ENCODE measurements around the gene ADD3. TPM values are rescaled to one million over a fixed set of nuclear protein-coding genes. Genes with fewer than 3 reads are reported as not detected.

Gene ADD3
- total RNA-seq, 1 donor from 2014 or later = 128 TPM

DNA sequence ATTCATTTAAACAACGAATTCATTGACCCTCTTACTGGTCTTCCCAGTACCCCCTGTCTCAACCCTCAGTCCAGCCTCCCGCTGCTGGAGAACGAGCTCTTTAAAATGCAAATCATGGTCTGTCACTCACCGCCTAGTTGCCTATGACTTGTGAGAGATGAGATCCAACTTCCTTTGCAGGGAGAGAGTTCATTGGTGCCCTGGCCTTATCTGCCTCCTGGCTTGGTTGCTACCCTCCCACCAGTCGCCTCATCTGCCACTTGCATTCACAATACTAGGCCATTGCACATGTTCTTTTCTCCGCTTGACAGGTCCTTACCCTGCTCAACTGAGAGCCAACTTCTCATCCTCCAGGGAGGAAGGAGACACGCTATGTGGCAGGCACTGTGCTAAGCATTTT lies 145.6 kb downstream of the ADD3 start:
- Mint-ChIP-seq H3K4me1 (ENCODE audit: unreplicated experiment) (peaks cover 3% of the 10 kb centered on the region), H3K4me3 (ENCODE audit: unreplicated experiment) (no peak overlapping the region)

GRCh38 chr10:110156046-110156445 lies 148.3 kb downstream of the ADD3 start:
- Mint-ChIP-seq H3K27me3 (ENCODE audit: unreplicated experiment) (peaks cover 44% of the 10 kb centered on the region), H3K9me3 (ENCODE audit: unreplicated experiment) (peaks cover 2% of the 10 kb centered on the region), H3K4me3 (ENCODE audit: unreplicated experiment) (no peak overlapping the region), H3K4me1 (ENCODE audit: unreplicated experiment) (peaks cover 1% of the 10 kb centered on the region), H3K27ac (ENCODE audit: unreplicated experiment) (no peak overlapping the region), H3K36me3 (ENCODE audit: unreplicated experiment) (no peaks in the 10 kb centered on the region)
- DNase-seq (ENCODE audit: extremely low spot score, unreplicated experiment) = no peak
- no peak for TF ChIP-seq CTCF (IDR thresholded peaks at IDR 0.05)

More for the DNA sequence above, 145.6 kb downstream of the ADD3 start:
- H3K9me3 Mint-ChIP-seq (ENCODE audit: unreplicated experiment) = no peaks in the 10 kb centered on the region
- no peaks in the 10 kb centered on the region for H3K36me3 Mint-ChIP-seq (ENCODE audit: unreplicated experiment)
- peaks cover 29% of the 10 kb centered on the region for H3K27me3 Mint-ChIP-seq (ENCODE audit: unreplicated experiment)
- TF ChIP-seq CTCF (IDR thresholded peaks at IDR 0.05) = no peak
- DNase-seq (ENCODE audit: extremely low spot score, unreplicated experiment) = no peak
- no peak overlapping the region for H3K27ac Mint-ChIP-seq (ENCODE audit: unreplicated experiment)

DNA sequence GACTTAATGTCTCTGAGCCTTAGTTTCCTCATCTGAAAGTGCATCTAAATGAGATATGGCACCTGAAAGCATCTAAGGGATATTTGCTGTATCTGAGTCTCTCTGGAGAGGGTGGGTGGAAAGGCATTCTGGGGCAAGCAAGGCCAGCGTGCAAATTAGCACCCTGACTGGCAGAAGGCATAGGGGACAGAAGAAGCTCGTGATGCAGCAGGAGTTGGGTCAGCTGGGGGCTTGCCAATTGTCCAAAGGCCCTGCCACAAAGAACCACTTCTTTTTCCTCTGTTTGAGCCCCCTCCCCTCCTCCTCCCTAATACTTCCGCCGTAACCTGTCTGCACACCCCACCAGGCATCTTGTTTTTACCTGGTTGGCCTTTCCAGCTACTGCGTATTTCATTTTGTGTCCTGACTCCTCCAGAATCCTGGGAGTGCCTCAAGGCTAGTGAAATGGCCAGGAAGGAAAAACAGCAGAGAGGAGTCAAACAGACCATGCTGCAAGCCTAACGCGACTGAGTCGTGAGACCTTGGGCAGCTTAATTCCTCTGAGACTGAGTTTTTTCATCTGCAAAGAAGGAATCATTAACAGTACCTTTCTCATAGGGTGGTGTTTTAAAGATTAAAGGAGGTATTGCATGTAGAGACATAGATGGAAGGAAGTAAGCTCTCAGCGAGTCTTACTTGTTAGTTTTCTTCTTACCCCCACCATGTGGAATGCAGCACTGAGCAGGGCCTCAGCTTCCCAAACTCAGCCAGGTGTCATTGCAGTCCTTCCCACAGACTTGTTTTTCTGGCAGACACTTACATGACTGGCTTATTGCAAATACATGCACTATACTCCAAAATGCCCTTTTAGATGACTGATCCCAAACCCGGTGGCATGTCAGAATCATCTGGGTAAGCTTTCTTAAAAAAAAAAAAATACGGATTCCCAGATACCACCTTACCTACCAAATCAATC lies 150.5 kb downstream of the ADD3 start:
- H3K9me3 Mint-ChIP-seq (ENCODE audit: unreplicated experiment) = peaks cover 3% of the 10 kb centered on the region
- no peaks in the 10 kb centered on the region for H3K4me1 Mint-ChIP-seq (ENCODE audit: unreplicated experiment)
- H3K27ac Mint-ChIP-seq (ENCODE audit: unreplicated experiment) = no peak overlapping the region
- peak; percentile 59 for DNase-seq (ENCODE audit: extremely low spot score, unreplicated experiment)
- peaks cover 55% of the 10 kb centered on the region for H3K27me3 Mint-ChIP-seq (ENCODE audit: unreplicated experiment)
- H3K4me3 Mint-ChIP-seq (ENCODE audit: unreplicated experiment) = no peak overlapping the region
- TF ChIP-seq CTCF (IDR thresholded peaks at IDR 0.05) = no peak
- H3K36me3 Mint-ChIP-seq (ENCODE audit: unreplicated experiment) = no peaks in the 10 kb centered on the region

GRCh38 chr10:110160081-110160480 lies 152.3 kb downstream of the ADD3 start:
- no peak overlapping the region for H3K27ac Mint-ChIP-seq (ENCODE audit: unreplicated experiment)
- H3K4me1 Mint-ChIP-seq (ENCODE audit: unreplicated experiment) = no peaks in the 10 kb centered on the region
- no peak for TF ChIP-seq CTCF (IDR thresholded peaks at IDR 0.05)
- peaks cover 55% of the 10 kb centered on the region for H3K27me3 Mint-ChIP-seq (ENCODE audit: unreplicated experiment)
- DNase-seq (ENCODE audit: extremely low spot score, unreplicated experiment) = no peak
- no peak overlapping the region for H3K4me3 Mint-ChIP-seq (ENCODE audit: unreplicated experiment)
- peaks cover 3% of the 10 kb centered on the region for H3K9me3 Mint-ChIP-seq (ENCODE audit: unreplicated experiment)
- no peaks in the 10 kb centered on the region for H3K36me3 Mint-ChIP-seq (ENCODE audit: unreplicated experiment)

DNA sequence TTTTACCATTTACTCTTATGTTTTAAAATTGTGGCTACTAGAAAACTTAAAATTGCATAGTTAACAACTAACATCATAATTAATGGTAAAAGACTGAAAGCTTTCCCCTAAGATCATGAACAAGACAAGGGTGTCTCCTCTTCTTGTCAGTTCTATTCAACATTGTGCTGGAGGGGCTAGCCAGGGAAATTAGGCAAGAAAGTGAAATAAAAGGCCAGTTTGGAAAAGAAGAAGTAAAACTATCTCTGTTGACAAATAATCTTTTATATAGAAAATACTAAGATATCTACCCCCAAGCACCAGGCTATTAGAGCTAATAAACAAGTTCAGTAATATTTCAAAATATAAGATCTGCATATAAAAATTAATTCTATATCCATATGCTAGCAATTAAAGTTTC lies 152.7 kb downstream of the ADD3 start:
- H3K9me3 Mint-ChIP-seq (ENCODE audit: unreplicated experiment) = peaks cover 3% of the 10 kb centered on the region
- peaks cover 57% of the 10 kb centered on the region for H3K27me3 Mint-ChIP-seq (ENCODE audit: unreplicated experiment)
- no peak for DNase-seq (ENCODE audit: extremely low spot score, unreplicated experiment)

More for the DNA sequence above, 152.7 kb downstream of the ADD3 start:
- Mint-ChIP-seq H3K4me3 (ENCODE audit: unreplicated experiment) (no peak overlapping the region), H3K27ac (ENCODE audit: unreplicated experiment) (no peak overlapping the region), H3K4me1 (ENCODE audit: unreplicated experiment) (no peaks in the 10 kb centered on the region), H3K36me3 (ENCODE audit: unreplicated experiment) (no peaks in the 10 kb centered on the region)
- no peak for TF ChIP-seq CTCF (IDR thresholded peaks at IDR 0.05)

Data from osteocyte (in vitro differentiated cells).